ENCODE data around the gene LZTS3.
"Not testable (repeated sequence)": the region's sequence is repeated elsewhere in the genome, so short reads cannot be mapped to it uniquely, and the experiment has no call there.

The LZTS3 gene

GRCh38 chr20:3172933-3173609, at the start of gene LZTS3:
Gene LZTS3, minus strand, starts transcription at chr20:3173549. Its CDS starts 6,386 bp downstream, at chr20:3167163.
- FAIRE-seq, result no peak

- FAIRE-seq, result no peak
Observed at GRCh38 chr20:3221398-3222226, 48.3 kb upstream of the LZTS3 start.

GRCh38 chr20:3218307-3218988, 45.1 kb upstream of the LZTS3 start:
- FAIRE-seq, result no peak

- FAIRE-seq, result not testable (repeated sequence)
Observed at GRCh38 chr20:3215359-3215917, 42.1 kb upstream of the LZTS3 start.

- FAIRE-seq, result no peak
Observed at GRCh38 chr20:3213226-3213625, 39.9 kb upstream of the LZTS3 start.

GRCh38 chr20:3210346-3210745, 37.0 kb upstream of the LZTS3 start:
- no peak for FAIRE-seq

GRCh38 chr20:3209946-3210317, 36.6 kb upstream of the LZTS3 start:
- no peak for FAIRE-seq

GRCh38 chr20:3209257-3209945, 36.1 kb upstream of the LZTS3 start, which contains the start of gene ITPA:
Gene ITPA, plus strand, starts transcription at chr20:3209498. Its CDS starts 54 bp downstream, at chr20:3209552.
- FAIRE-seq, result no peak

- no peak for FAIRE-seq
Observed at GRCh38 chr20:3208786-3209256, 35.5 kb upstream of the LZTS3 start.

- no peak for FAIRE-seq
Observed at GRCh38 chr20:3204124-3204794, 30.9 kb upstream of the LZTS3 start, which contains the start of gene DDRGK1. Gene DDRGK1, minus strand, starts transcription at chr20:3204682. Its CDS starts 55 bp downstream, at chr20:3204627.

GRCh38 chr20:3203315-3204123, 30.2 kb upstream of the LZTS3 start:
- no peak for FAIRE-seq

- FAIRE-seq, result no peak
Observed at GRCh38 chr20:3202965-3203314, 29.6 kb upstream of the LZTS3 start.

- FAIRE-seq, result no peak
Observed at GRCh38 chr20:3199976-3200755, 26.8 kb upstream of the LZTS3 start.

- FAIRE-seq, result no peak
Observed at GRCh38 chr20:3199206-3199605, 25.9 kb upstream of the LZTS3 start.

GRCh38 chr20:3195590-3196237, 22.4 kb upstream of the LZTS3 start:
- no peak for FAIRE-seq

GRCh38 chr20:3194617-3195280, 21.4 kb upstream of the LZTS3 start:
- FAIRE-seq, result no peak

GRCh38 chr20:3193806-3194616, 20.7 kb upstream of the LZTS3 start:
- no peak for FAIRE-seq
